ENCODE measurements around the gene COX7B2. TPM values are rescaled to one million over a fixed set of nuclear protein-coding genes. Genes with fewer than 3 reads are reported as not detected.

COX7B2 gene
- total and polyA plus RNA-seq, 2 experiments from 2014 or later, result not detected

Other genes with a start within 250 kb of the COX7B2 start
- gene GABRA4, start 84.3 kb upstream of the COX7B2 start, total RNA-seq, result 0.03 and 0.28 TPM in 2 replicates
- gene GABRA4, start 84.3 kb upstream of the COX7B2 start, polyA plus RNA-seq, result 0.42 and 0.45 TPM in 2 replicates
- 0.42 and 0.67 TPM in 2 replicates for gene GABRB1, start 122.3 kb upstream of the COX7B2 start, total RNA-seq
- gene GABRB1, start 122.3 kb upstream of the COX7B2 start, polyA plus RNA-seq, result 1.1 and 1.5 TPM in 2 replicates